Stimulated activated CD8-positive, alpha-beta memory T cell treated with anti-CD3 and anti-CD28 coated beads, Interleukin-4, amount 100 ng/mL, for 1 hour (primary cell): Measurements from ENCODE around the gene ZNF329.
"Not testable (repeated sequence)": the region's sequence is repeated elsewhere in the genome, so short reads cannot be mapped to it uniquely, and the experiment has no call there.

Experiments used
- DNase-seq, 2 donors: peaks; one replicate each; pipeline ENCODE4 v3.0.0-alpha.2; 2020; ENCODE audit warnings: low read depth in 2 of 2, low spot score in 1 of 2

Gene ZNF329

GRCh38 chr19:58150328-58150921 lies at the start of gene ZNF329:
Gene ZNF329, minus strand, starts transcription at chr19:58150789. Its CDS starts 21,286 bp downstream, at chr19:58129503.
- DNase-seq: peak; percentile 84 to 89

- DNase-seq: no peak
These were observed 46.5 kb upstream of the ZNF329 start for GRCh38 chr19:58196901-58197616.

- DNase-seq: no peak
These were observed 33.2 kb upstream of the ZNF329 start for GRCh38 chr19:58183817-58184215.

GRCh38 chr19:58182989-58183816 lies 32.6 kb upstream of the ZNF329 start, which contains the start of gene ZNF274:
Gene ZNF274, plus strand, starts transcription at chr19:58183061. Its CDS starts 905 bp downstream, at chr19:58183966.
- peak; percentile 82 to 87 for DNase-seq

- peak in 1 of 2 donors; percentile 70 for DNase-seq
These were observed 32.0 kb upstream of the ZNF329 start for GRCh38 chr19:58182577-58182988.

- DNase-seq: peak in 1 of 2 donors; percentile 25
These were observed 31.4 kb upstream of the ZNF329 start for GRCh38 chr19:58181902-58182576.

- no peak for DNase-seq
These were observed 20.3 kb upstream of the ZNF329 start for GRCh38 chr19:58170860-58171259.

GRCh38 chr19:58166708-58167280 lies 16.2 kb upstream of the ZNF329 start:
- no peak for DNase-seq

- DNase-seq: no peak
These were observed 15.7 kb upstream of the ZNF329 start for GRCh38 chr19:58166268-58166667.

GRCh38 chr19:58157045-58157728 lies 6.6 kb upstream of the ZNF329 start:
- no peak for DNase-seq

- peak; percentile 98 to 99 for DNase-seq
These were observed 4.4 kb upstream of the ZNF329 start for GRCh38 chr19:58154679-58155648.

- no peak for DNase-seq
These were observed 3.7 kb upstream of the ZNF329 start for GRCh38 chr19:58154287-58154678.

GRCh38 chr19:58153386-58153785 lies 2.8 kb upstream of the ZNF329 start:
- DNase-seq: no peak

GRCh38 chr19:58147475-58147874 lies 3.1 kb downstream of the ZNF329 start:
- DNase-seq: not testable (repeated sequence)

GRCh38 chr19:58145849-58146248 lies 4.7 kb downstream of the ZNF329 start:
- no peak for DNase-seq

GRCh38 chr19:58134244-58134643 lies 16.3 kb downstream of the ZNF329 start:
- no peak for DNase-seq

GRCh38 chr19:58129284-58129683 lies 21.3 kb downstream of the ZNF329 start:
- DNase-seq: no peak

GRCh38 chr19:58128041-58128685 lies 22.4 kb downstream of the ZNF329 start:
- DNase-seq: no peak

GRCh38 chr19:58123354-58123753 lies 27.2 kb downstream of the ZNF329 start:
- DNase-seq: no peak
